ENCODE data around the gene SLC7A11.

DNA sequence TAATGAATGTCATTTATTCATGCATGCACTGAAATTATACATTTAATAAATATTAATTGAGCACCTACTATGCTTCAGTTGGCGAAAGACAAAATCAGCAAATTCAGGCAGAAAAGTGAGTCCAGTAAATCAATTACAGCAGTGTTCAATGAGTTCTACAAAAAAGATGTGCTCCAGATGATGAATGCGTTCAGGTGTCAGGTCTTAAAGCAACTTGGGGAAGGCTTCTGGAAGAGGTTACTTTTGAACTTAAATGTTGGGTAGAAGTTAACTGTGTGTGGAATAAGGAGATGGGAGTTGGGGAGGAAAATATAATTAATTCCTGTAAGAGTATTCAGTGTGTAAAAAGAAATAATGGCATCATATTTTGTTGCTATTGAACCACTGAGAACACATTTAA, 79.0 kb downstream of the SLC7A11 start:
- TF ChIP-seq, protein P1, sequence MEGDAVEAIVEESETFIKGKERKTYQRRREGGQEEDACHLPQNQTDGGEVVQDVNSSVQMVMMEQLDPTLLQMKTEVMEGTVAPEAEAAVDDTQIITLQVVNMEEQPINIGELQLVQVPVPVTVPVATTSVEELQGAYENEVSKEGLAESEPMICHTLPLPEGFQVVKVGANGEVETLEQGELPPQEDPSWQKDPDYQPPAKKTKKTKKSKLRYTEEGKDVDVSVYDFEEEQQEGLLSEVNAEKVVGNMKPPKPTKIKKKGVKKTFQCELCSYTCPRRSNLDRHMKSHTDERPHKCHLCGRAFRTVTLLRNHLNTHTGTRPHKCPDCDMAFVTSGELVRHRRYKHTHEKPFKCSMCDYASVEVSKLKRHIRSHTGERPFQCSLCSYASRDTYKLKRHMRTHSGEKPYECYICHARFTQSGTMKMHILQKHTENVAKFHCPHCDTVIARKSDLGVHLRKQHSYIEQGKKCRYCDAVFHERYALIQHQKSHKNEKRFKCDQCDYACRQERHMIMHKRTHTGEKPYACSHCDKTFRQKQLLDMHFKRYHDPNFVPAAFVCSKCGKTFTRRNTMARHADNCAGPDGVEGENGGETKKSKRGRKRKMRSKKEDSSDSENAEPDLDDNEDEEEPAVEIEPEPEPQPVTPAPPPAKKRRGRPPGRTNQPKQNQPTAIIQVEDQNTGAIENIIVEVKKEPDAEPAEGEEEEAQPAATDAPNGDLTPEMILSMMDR (IDR thresholded peaks at IDR 0.05) = no peak
- no peak for TF ChIP-seq POLR2A (IDR thresholded peaks at IDR 0.05)
- no peak for TF ChIP-seq EP300 (IDR thresholded peaks at IDR 0.05)
- TF ChIP-seq POLR2AphosphoS5 (IDR thresholded peaks at IDR 0.05) = no peak
